ENCODE data around the gene NPLOC4.

Gene NPLOC4

DNA sequence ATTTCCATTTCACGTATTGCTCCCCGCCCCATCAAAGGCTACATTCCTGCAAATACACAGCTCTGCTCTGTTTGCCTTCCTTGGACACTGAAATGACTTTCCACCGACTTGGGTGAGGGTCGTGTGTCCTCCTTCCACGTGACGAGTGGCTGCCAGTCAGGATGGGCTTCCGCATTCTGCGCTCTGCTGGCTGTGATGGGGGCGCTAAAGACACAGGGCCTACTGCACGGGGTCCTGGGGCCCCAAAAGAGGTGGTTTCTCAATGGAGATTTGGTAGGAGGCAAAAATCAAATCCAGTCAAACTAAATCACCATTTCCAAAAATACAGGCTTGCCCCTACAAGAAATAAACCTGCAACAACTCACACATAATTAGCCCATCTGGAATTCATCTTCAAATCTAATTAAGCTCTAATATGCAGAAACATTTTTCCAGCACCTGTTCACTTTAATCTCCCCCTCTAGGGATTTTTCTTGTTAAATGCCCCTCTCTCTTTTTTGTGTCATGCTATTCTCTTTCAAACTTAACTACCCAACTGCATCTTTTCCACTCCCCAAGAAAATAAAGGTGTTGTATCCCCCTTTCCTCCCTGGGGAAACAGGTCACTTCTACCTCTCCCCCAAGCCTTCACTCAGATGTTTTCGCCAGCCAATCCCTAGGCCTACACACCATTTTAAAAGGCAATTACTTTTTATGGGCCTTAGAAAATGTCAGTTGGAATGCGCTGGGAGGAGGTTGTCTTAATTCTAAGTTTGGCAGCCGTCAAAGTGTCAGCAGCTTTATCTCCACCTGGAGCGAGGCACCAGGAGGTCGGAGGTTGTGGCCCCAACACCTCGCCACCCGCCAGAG lies 62.9 kb downstream of the NPLOC4 start:
- Histone ChIP-seq H3K4me1 (ENCODE audit: control insufficient read depth, insufficient read depth, low read length) (peaks cover 16% of the 10 kb centered on the region), H3K9me3 (ENCODE audit: control insufficient read depth, insufficient read depth, low read depth, low read length) (no peaks in the 10 kb centered on the region), H3K27ac (ENCODE audit: extremely low read depth, low read depth, low read length) (no peak overlapping the region; the same call in 1 of the 2 replicates), H3K4me3 (ENCODE audit: low read depth, low read length) (no peak overlapping the region), H3K36me3 (ENCODE audit: control insufficient read depth in 2 of 2, insufficient read depth in 1 of 2, low read length in 2 of 2) (peaks cover 15 to 94% of the 10 kb centered on the region in 2 experiments)
- POLR2A ChIA-PET: no interaction called here
- CTCF ChIA-PET: interaction anchor here (2.1 to 2.5 kb wide), 2 partner anchors 10 to 27 kb away, joined by 7 to 13 read pairs; no protein-coding TSS in a partner anchor
- TF ChIP-seq ZNF416 (tag by site-specific recombination; IDR thresholded peaks at IDR 0.05) (no peak), ZNF114 (tag by site-specific recombination; IDR thresholded peaks at IDR 0.05) (no peak), ZBTB7A (tag by site-specific recombination; IDR thresholded peaks at IDR 0.05; ENCODE audit: low read depth) (no peak), ZNF140 (tag by site-specific recombination; IDR thresholded peaks at IDR 0.05) (no peak), ZFHX2 (tag by site-specific recombination; conservative IDR thresholded peaks at IDR 0.05) (no peak), ZNF830 (tag by site-specific recombination; IDR thresholded peaks at IDR 0.05; ENCODE audit: low read depth) (no peak), ZNF266 (tag by site-specific recombination; IDR thresholded peaks at IDR 0.05; ENCODE audit: low read depth) (no peak), ZNF600 (tag by site-specific recombination; IDR thresholded peaks at IDR 0.05) (no peak), ZNF843 (tag by site-specific recombination; IDR thresholded peaks at IDR 0.05) (peak; percentile 55; the same call in 1 of the 2 replicates), ZBTB21 (tag by site-specific recombination; IDR thresholded peaks at IDR 0.05) (no peak), ZNF629 (tag by site-specific recombination; IDR thresholded peaks at IDR 0.05) (no peak), YY1 (tag by site-specific recombination; IDR thresholded peaks at IDR 0.05) (no peak), ZNF174 (tag by site-specific recombination; IDR thresholded peaks at IDR 0.05) (no peak), ZNF37A (tag by site-specific recombination; IDR thresholded peaks at IDR 0.05) (no peak), ZNF433 (tag by site-specific recombination; IDR thresholded peaks at IDR 0.05; ENCODE audit: low read depth) (no peak), ZNF530 (tag by site-specific recombination; IDR thresholded peaks at IDR 0.05; ENCODE audit: low read depth) (no peak), MZF1 (tag by site-specific recombination; IDR thresholded peaks at IDR 0.05; ENCODE audit: borderline replicate concordance) (peak; percentile 56; the same call in 1 of the 2 replicates), BCL11A (tag by site-specific recombination; IDR thresholded peaks at IDR 0.05; ENCODE audit: low read depth) (no peak), ZIC2 (tag by site-specific recombination; IDR thresholded peaks at IDR 0.05) (peak; percentile 88), ZNF311 (tag by site-specific recombination; IDR thresholded peaks at IDR 0.05; ENCODE audit: borderline replicate concordance) (no peak), ZNF624 (tag by site-specific recombination; IDR thresholded peaks at IDR 0.05) (no peak), KLF7 (tag by site-specific recombination; IDR thresholded peaks at IDR 0.05; ENCODE audit: borderline replicate concordance) (no peak), GLI4 (tag by site-specific recombination; IDR thresholded peaks at IDR 0.05) (no peak), OSR2 (tag by site-specific recombination; IDR thresholded peaks at IDR 0.05) (peak; percentile 59; the same call in 1 of the 2 replicates), KLF8 (tag by site-specific recombination; IDR thresholded peaks at IDR 0.05) (no peak), SP7 (tag by site-specific recombination; IDR thresholded peaks at IDR 0.05) (0 out of 2 replicates have a peak, but pooled peaks have one; percentile 34), ZNF19 (tag by site-specific recombination; IDR thresholded peaks at IDR 0.05; ENCODE audit: low read depth) (no peak)
- TF ChIP-seq, protein P1, sequence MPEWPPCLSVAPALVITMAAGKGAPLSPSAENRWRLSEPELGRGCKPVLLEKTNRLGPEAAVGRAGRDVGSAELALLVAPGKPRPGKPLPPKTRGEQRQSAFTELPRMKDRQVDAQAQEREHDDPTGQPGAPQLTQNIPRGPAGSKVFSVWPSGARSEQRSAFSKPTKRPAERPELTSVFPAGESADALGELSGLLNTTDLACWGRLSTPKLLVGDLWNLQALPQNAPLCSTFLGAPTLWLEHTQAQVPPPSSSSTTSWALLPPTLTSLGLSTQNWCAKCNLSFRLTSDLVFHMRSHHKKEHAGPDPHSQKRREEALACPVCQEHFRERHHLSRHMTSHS (tag by site-specific recombination; IDR thresholded peaks at IDR 0.05): no peak
- TF ChIP-seq, protein P2, sequence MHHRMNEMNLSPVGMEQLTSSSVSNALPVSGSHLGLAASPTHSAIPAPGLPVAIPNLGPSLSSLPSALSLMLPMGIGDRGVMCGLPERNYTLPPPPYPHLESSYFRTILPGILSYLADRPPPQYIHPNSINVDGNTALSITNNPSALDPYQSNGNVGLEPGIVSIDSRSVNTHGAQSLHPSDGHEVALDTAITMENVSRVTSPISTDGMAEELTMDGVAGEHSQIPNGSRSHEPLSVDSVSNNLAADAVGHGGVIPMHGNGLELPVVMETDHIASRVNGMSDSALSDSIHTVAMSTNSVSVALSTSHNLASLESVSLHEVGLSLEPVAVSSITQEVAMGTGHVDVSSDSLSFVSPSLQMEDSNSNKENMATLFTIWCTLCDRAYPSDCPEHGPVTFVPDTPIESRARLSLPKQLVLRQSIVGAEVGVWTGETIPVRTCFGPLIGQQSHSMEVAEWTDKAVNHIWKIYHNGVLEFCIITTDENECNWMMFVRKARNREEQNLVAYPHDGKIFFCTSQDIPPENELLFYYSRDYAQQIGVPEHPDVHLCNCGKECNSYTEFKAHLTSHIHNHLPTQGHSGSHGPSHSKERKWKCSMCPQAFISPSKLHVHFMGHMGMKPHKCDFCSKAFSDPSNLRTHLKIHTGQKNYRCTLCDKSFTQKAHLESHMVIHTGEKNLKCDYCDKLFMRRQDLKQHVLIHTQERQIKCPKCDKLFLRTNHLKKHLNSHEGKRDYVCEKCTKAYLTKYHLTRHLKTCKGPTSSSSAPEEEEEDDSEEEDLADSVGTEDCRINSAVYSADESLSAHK (tag by site-specific recombination; IDR thresholded peaks at IDR 0.05): peak; percentile 53; the same call in 1 of the 2 replicates
- TF ChIP-seq, protein P3, sequence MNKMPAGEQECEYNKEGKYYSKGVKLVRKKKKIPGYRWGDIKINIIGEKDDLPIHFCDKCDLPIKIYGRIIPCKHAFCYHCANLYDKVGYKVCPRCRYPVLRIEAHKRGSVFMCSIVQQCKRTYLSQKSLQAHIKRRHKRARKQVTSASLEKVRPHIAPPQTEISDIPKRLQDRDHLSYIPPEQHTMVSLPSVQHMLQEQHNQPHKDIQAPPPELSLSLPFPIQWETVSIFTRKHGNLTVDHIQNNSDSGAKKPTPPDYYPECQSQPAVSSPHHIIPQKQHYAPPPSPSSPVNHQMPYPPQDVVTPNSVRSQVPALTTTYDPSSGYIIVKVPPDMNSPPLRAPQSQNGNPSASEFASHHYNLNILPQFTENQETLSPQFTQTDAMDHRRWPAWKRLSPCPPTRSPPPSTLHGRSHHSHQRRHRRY (tag by site-specific recombination; IDR thresholded peaks at IDR 0.05): no peak
- TF ChIP-seq, protein P4, sequence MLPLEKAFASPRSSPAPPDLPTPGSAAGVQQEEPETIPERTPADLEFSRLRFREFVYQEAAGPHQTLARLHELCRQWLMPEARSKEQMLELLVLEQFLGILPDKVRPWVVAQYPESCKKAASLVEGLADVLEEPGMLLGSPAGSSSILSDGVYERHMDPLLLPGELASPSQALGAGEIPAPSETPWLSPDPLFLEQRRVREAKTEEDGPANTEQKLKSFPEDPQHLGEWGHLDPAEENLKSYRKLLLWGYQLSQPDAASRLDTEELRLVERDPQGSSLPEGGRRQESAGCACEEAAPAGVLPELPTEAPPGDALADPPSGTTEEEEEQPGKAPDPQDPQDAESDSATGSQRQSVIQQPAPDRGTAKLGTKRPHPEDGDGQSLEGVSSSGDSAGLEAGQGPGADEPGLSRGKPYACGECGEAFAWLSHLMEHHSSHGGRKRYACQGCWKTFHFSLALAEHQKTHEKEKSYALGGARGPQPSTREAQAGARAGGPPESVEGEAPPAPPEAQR (tag by site-specific recombination; IDR thresholded peaks at IDR 0.05): no peak
- TF ChIP-seq, protein P5, sequence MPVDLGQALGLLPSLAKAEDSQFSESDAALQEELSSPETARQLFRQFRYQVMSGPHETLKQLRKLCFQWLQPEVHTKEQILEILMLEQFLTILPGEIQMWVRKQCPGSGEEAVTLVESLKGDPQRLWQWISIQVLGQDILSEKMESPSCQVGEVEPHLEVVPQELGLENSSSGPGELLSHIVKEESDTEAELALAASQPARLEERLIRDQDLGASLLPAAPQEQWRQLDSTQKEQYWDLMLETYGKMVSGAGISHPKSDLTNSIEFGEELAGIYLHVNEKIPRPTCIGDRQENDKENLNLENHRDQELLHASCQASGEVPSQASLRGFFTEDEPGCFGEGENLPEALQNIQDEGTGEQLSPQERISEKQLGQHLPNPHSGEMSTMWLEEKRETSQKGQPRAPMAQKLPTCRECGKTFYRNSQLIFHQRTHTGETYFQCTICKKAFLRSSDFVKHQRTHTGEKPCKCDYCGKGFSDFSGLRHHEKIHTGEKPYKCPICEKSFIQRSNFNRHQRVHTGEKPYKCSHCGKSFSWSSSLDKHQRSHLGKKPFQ (tag by site-specific recombination; IDR thresholded peaks at IDR 0.05): peak; percentile 39; the same call in 1 of the 2 replicates

Data from HEK293 (cell line).